IPS DF 4.7 (cell line): Measurements from ENCODE around the gene NCF2.

ENCODE experiments used
- DNase-seq: peaks from one replicate; pipeline ENCODE4 v3.0.0-alpha.2; 2013; ENCODE audit warnings: low spot score; ENCODE audit errors: extremely low read depth

NCF2 gene

DNA sequence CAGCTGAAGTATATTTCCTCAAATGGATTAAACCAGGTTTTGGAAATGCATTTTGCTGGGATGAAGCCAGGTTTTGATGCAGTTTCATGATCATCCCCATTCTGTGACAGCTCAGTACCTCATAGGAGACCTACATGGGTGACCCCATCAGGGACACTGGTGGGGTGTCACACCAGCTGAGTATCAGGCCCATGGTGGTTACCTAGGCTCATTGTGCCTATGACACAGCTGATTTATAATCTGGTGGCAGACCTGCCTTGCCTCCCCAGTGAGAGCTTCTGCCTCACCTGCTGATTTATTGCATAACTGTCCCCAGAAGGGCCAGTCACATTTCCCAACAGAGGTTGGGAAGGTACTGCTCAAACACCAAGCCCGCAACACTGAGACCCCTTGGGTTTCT, 3.8 kb downstream of the NCF2 start:
- DNase-seq = no peak

DNA sequence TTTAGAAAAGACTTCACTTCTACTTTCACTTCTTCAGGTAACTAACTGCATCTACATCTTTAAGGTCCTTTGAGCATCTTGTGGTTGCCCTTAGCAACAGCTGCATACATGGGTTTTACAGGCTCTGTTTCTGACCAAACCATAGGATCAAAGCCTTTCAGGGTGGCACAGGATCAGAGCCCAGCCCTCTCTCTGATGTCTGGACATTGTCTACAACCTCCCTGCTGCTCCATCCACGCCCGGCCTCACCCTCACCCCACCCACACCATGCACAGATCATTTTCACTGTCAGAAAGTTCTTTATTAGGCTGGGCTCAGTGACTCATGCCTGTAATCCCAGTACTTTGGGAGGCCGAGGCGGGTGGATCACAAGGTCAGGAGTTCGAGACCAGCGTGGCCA, 5.2 kb downstream of the NCF2 start:
- DNase-seq = no peak

DNA sequence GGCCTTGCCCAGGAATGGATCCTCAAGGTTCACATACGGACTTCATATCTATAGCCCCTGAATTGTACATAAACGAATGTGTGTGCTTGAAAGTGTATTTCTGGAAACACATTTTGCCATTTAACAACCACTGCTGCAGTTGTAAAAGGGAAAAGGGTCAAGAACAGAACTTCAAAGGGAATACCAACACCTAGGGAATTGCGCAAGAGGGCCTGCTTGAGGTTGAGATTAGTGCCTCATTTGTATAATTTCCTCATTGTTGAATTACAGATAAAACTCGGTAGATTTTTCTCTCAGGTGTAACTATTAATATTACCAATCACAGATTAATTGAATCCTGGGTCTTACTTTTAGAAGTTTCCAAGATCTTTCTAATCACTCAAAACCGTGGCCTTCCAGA, 6.1 kb downstream of the NCF2 start:
- DNase-seq = no peak

DNA sequence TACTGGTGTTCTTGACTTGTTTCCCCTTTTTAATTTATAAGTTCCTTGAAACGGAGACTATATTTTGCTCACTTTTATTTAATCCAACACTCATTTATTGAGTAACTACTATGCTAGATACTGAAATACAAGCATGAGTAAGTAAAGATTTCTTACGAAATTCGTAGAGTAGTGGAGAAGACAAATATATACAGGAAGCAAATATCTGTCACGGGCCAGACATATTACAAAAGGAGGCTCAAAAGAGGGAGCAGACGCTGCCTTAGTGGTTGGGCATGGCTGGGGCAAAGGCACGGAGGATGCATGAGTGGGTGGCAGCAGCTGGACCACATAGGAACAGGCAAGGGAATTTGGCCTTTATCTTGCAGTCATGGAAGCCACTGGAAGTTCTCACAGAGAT, 6.8 kb downstream of the NCF2 start:
- no peak for DNase-seq

DNA sequence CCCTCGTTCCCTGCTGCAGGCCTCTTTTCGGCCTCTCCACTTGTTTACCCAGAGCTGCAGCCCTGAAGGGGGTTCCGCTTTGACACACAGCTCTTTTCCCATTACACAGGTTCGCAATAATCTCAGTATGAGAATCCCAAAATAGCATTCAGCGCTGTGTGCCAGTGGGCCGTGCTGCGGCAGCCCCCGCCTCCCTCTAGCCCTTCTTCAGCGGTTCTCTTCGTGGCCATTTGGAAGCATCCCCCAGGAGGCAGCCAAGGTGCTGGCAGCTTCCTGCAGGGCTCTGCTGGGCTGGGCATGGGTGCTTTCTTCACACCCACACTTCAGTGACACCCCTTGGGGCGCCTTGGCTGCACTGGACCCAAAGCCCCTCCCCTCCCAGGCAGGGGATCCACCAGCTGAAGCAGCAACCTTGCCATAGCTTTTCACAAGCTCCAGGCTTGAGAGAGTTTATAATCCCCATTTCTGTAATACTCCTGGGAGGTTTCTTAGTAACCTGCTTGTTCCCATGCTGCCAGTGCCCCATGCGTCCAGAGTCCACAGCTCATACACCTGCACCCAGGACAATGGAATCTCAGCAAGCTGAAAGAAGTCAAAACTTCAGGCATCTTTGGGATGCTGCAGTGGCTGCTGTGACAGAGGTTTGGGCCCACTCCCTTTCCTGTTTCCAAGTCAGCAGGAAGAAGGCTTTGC, 8.1 kb downstream of the NCF2 start:
- DNase-seq = no peak

DNA sequence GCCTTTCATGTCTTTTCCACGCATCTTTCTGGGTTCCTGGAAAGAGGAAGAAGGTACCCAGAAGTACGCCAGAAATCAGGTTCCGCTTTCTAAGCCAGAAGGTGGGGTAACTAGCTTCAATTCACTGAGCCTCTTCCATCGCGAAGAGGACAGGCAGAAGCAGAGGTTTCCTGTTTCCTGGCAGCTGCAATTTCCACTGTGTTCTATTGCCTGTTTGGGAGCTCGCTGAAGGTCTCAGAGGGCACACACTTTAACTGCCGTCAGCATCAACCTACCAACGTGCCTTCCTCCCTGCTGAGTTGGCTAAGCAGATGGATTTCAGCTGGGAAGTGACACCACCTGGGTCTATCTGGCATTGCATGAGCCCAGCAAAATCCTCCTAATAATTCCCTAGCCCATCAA, 10.0 kb downstream of the NCF2 start:
- peak; percentile 16 for DNase-seq

DNA sequence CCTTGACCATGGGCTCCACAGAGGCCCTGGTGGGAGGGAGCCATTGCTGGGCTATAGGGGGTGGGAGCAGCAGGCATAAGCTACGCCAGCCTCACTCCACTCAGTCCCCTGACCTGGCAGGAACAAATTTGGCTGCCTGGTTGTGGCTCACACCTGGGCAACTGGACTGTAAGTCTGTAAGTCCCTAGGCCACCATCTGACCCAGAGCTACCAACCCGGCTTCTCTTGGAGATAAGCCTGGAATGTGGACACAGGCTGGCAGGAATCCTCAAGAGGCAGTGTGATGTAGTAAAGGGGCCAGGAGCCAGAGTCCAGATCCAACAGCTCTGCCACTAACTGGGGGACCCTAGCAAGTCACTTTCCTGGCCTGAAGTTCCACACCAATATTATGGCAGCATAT, 11.4 kb downstream of the NCF2 start:
- no peak for DNase-seq

DNA sequence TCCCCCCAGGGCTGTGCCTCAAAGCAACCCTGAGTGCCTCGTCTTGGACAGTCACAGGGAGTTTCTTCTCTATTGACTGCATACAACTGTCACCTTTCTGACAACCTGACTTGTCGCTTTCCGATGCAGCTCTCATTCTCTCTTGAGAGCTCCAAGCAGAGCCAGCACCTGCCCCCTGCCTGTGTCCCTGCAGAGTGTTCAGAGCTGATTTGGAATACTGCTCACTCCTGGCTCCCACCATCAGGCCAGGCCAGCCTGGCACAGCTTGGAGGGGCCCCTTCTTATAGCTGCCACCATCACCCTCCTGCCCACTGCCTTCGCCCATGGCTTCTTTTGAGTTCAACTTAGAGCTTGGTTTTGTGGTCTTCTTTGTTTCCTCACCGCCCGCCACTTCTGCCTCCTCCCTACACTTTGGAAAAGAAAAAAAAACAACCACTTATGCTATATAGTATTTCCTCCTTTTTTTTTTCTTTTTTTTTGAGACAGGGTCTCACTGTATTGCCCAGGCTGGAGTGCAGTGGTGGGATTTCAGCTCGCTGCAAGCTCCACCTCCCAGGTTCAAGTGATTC, 12.3 kb downstream of the NCF2 start:
- no peak for DNase-seq

DNA sequence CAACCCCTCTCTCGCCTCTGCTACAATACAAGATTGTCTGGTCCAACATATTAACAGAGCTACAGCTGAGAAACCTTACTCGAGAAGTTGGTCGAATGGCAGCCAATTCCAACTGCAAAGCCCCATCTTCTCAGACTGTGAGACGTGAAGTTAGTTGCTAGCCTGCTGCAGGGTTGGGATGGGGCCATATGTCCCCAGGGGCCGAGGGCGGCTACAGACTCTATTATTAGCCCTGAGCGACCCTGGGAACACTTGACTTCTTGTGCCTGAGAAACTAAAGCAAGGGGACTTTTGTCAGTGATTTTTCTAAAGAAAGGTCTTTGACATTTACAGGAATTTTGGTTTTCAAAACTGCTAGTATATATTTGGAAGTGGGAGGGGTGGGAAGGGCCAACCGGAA, 13.7 kb downstream of the NCF2 start:
- DNase-seq = no peak

DNA sequence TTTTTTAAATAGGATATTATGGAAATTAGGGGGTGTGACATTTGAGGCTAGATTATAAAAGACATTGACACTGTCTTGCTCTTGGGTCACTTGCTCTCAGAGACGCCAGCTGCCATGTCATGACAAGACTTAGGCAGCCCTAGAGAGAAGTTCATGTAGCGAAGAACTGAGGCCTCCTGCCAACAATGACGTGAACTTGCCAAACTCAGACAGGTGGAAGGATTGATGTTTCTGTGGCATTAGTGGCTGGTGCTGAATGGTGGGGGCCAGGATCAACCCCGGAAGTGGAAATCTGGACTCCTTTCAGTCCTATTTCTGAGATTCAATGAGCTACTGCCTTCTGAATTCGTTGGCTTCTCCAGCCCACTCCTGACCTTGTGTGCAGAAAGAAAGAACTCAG, 14.7 kb downstream of the NCF2 start:
- DNase-seq = no peak

DNA sequence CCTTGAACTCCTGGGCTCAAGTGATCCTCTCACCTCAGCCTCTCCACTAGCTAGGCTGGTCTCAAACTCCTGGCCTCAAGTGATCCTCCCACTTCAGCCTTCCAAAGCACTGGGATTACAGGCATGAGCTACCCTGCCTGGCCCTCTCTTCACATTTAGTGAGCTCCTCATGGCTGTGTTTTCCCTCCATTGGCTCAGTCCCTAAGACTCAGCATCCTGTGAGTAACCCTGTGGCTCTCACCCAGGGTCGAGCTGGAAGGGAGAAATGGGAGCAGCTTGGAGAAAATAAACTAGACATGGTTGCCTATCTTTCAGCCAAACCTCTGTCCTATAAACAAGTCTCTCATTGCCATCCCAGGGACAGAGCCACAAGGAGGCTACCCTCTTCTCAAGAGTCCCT, 17.5 kb downstream of the NCF2 start:
- no peak for DNase-seq

DNA sequence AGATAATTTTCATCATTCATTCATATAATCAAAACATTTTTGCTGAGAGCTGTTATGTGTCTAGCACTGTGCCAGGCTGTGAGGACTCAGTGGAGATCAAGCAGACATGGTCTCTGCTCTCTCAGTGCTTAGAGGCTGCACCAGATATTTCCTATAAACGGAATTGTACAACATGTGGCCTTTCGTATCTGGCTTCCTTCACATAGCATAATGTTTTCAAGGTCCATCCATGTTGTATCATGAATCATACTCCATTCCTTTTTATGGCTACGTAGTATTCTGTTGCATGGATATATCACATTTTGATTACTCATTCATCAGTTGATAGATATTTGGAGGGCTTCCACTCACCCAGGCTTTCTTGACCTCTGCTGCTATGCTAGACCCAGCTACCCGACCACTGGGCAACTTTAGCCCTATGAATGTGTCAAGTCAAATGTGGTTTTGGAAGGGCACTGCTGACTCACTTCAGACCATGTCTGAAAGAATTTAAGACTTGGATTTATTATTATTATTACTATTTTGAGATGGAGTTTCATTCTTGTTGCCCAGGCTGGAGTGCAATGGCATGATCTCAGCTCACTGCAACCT, 18.5 kb downstream of the NCF2 start:
- DNase-seq = no peak

DNA sequence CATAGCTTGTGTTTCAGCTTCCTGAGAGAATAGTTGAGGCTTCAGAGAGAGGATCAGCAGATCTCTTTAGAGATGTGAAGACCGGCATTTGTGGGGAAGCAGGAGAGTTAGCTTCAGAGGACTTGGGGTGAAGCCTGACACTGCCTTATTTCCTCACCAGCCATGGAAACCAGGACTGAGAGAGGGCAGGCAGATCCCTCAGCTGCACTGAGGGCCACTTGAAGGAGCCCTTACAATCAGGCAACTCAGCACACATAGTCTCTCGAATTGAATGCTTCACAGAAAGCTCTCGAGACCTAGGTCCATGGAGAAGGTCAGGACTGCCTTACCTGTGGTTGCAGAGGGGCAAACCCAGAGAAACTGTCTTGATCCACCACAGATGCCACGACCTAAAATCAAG, 19.8 kb downstream of the NCF2 start:
- DNase-seq = no peak

DNA sequence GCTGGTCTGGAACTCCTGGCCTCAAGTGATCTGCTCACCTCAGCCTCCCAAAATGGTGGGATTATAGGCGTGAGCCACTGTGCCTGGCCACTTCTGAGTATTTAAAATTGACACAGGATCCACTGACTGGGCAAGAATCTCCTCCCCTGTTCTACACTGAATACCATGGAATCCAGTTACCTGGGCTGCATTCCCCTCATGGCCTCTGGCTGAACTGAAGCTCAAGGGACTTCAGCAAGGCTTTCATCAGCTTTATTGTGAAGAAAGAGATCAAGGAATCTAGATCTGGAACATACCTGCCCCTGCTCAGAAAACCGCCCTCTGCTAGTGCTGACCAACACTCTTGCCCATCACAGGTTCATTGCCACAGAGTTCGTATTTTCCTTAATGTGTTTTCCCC, 20.5 kb downstream of the NCF2 start:
- DNase-seq = no peak

DNA sequence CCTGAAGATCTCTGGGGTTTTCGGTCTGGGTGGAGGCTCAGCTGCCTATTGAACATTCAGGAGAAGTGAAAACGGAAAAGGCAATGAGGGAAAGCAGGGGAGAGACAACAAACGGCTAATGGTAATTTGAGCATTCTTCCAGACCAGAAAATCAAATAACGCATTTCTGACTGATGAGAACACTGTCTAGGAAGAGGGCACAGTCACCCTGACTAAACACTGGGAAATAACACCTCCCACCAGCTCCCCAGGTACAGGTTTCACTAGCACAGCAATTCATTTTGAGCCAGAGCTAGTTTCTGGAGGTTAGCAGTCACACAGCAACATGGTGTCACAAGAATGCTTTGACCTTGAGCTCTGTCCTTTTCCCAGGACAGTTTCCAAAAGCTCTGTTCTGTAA, 21.1 kb downstream of the NCF2 start:
- no peak for DNase-seq

DNA sequence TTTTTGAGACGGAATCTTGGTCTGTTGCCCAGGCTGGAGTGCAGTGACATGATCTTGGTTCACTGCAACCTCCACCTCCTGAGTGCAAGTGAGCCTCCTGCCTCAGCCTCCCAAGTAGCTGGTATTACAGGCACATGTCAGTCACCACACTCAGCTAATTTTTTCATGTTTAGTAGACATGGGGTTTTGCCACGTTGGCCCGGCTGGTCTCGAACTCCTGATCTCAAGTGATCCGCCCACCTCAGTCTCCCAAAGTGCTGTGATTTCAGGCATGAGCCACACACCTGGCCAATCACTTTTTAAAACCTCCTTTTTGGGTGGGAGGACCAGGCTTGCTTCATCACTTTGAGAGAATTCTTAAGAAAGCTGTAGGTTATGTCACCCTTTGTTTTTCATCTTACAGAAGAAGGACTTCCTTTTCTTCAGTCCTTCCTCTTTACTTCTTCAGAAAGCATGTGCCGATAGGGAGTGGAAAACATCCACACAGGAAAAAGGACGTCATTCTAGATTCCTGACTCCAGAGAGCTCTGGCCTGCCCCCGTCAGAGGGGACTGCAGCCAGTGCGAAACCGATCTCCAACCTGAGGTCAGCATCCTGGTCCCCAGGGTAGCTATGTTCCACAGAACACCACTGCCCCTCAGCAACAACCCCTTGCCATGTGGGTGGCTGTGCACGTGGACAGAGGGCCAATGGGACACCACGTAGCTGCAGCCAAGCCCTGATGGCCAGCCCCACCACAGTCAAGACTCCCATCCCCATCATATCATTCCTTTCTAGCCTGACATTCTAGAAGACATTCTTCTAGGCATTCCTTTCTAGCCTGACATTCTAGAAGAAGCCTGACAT, 21.9 kb downstream of the NCF2 start:
- DNase-seq = no peak

DNA sequence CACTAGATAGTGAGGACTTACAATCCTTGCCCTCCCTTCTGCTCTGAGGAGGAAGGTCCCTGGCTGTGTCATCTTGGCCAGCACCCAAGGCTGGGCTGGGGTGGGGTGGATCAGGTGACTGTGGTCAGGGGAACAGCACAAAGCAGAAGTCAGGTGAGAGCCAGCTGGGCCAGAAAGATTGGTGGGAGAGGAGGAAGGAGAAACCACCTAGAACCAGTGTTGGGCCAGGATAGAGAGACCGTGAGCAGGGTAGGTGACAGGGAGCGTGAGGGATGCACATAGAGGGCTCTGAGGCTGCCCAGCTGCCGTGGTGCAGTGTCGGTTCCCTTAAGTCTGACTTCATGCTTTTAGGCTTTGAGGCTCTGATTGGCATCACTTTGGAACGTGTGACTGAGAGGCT, 22.7 kb downstream of the NCF2 start:
- no peak for DNase-seq

DNA sequence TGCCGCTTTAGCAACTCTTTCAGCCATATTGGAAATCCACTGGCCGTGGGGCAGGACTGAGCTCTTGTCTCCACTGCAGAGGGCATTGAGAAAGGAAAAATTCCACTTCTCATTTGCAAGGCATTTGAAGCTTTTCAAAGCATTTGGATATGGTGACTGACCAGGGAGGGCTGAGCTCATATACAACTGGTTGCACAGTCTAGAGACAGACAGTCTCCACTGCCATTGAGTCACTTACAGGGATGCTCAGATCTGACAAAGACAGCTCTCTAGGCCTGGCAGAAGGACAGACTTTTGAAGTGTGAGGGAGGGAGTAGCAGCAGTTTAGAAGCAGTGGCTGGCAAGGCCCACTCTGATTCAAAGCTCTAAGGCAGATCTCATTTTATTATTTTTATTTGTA, 24.2 kb downstream of the NCF2 start:
- no peak for DNase-seq

DNA sequence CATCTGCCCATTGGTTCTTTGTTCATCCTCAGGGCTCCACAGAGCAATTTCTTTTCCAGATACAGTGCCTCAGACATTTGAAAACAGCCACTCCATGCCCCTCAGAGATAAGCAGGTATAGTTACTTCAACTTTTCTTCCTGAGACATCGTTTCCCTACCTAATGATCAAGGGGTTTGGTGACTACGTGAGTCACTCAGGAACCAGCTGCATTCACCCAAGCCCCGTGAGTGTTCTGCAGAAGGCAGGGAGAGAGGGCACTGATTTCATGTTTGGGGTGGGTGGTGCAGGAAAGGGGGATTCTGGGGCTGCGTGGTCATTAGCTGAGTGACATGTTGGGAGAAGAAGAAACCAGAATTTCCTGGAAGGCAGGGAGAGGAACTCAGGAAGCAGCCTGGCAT, 25.0 kb downstream of the NCF2 start:
- DNase-seq = no peak

DNA sequence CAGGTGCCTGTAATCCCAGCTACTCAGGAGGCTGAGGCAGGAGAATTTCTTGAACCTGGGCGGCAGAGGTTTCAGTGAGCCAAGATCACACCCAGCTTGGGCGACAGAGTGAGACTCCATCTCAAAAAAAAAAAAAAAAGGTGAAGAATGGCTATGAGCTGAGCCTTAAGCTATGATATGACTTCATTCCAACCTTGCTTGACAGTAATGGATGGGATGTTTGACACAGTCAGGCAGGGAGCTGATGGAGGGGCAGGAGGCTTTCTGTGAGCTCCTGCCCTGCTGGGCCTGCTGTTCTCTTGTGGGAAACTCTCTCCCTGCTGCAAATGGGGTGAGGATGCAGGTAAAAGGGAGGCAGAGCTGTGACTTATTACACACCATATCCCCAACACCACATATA, 27.6 kb downstream of the NCF2 start:
- no peak for DNase-seq

DNA sequence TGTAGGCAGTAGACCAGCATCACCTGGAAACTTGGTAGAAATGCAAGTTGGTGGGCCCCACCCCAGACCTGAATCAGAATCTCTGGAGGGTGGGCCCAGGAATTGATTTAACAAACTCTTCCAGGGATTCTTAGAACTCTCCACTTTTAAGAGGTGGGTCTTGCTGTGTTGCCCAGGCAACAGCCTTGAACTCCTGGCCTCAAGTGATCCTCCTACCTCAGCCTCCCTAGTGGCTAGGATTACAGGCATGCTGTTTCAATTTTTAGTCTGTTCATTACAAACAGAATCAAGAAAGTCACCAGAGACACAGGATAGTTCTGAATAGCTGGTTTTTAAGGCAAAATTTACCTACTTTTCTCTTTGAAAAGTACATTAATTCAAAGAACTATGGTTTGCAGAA, 31.2 kb downstream of the NCF2 start:
- DNase-seq = no peak

DNA sequence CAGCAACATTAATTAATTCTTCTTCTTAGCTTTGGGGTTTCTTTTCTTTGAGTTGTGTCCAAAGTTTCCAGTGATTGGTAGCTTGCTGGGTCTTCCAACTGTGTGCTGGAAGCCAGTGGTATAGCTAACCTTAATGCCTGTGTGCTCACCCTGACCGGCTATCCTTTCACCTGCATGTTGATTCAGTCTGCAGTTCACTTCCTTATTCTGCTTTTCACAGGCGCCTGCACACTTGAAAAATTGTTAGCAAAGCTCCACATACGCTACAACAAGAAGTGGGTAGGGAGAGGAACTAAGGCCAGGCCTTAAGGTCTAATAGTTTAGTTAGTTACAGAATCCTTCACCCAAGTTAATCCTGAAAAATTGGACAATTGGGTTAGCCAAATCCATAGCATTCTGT, 35.7 kb downstream of the NCF2 start:
- DNase-seq = no peak
